Right hindlimb (tissue), 1 donor: ENCODE results near the gene PRORP.
"Not testable (repeated sequence)": the region's sequence is repeated elsewhere in the genome, so short reads cannot be mapped to it uniquely, and the experiment has no call there.

ENCODE experiments used
- DNase-seq: peaks from one replicate; pipeline ENCODE4 v3.0.0-alpha.2; 2018

The PRORP gene

GRCh38 chr14:35121887-35122695 lies at the start of gene PRORP, which contains the start of gene PPP2R3C:
Gene PRORP, plus strand, starts transcription at chr14:35122552. Its CDS starts 694 bp downstream, at chr14:35123246.
Gene PPP2R3C, minus strand, starts transcription at chr14:35121990. Its CDS starts 31 bp downstream, at chr14:35121959.
- DNase-seq: peak; percentile 93

DNA sequence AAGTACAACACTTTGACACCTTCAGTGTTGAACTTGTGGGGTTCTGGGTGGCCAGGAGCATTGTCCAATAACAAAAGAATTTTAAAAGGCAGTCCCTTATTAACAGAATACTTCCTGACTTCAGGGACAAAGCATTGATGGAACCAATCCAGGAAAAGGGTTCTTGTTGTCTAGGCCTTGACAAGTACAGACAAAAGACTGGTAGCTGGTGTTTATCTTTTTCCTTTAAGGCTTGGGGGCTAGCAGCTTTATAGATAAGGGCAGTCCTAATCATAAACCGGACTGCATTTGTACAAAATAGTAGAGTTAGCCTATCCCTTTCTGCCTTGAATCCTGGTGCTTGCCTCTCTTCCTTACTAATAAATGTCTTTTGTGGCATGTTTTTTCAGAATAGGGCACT lies 48.9 kb upstream of the PRORP start:
- DNase-seq: no peak

DNA sequence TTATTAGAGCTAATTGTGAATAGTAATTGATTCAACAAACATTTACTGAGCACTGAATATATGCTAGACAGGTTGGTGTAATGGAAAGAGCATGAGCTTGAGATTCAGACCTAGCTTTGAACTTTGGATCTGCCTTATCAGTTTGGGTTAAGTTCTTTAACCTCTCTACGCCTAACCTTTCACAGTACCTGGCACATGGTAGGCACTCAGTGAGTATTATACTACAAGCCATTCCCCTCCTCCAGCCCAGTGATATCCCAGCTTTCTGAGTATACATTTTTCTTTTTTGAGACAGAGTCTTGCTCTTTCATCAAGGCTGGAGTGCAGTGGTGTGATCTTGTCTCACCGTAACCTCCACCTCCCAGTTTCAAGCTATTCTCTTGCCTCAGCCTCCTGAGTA lies 44.3 kb upstream of the PRORP start:
- no peak for DNase-seq

GRCh38 chr14:35079742-35080141 lies 42.6 kb upstream of the PRORP start:
- DNase-seq: no peak

GRCh38 chr14:35083530-35084150 lies 38.7 kb upstream of the PRORP start:
- DNase-seq: no peak

- no peak for DNase-seq
Observed at GRCh38 chr14:35085441-35085840, 36.9 kb upstream of the PRORP start.

- DNase-seq: no peak
Observed at GRCh38 chr14:35088514-35088913, 33.8 kb upstream of the PRORP start.

GRCh38 chr14:35094645-35095044 lies 27.7 kb upstream of the PRORP start:
- DNase-seq: not testable (repeated sequence)

GRCh38 chr14:35107866-35108265 lies 14.5 kb upstream of the PRORP start:
- no peak for DNase-seq

- DNase-seq: no peak
Observed at GRCh38 chr14:35112641-35113040, 9.7 kb upstream of the PRORP start.

DNA sequence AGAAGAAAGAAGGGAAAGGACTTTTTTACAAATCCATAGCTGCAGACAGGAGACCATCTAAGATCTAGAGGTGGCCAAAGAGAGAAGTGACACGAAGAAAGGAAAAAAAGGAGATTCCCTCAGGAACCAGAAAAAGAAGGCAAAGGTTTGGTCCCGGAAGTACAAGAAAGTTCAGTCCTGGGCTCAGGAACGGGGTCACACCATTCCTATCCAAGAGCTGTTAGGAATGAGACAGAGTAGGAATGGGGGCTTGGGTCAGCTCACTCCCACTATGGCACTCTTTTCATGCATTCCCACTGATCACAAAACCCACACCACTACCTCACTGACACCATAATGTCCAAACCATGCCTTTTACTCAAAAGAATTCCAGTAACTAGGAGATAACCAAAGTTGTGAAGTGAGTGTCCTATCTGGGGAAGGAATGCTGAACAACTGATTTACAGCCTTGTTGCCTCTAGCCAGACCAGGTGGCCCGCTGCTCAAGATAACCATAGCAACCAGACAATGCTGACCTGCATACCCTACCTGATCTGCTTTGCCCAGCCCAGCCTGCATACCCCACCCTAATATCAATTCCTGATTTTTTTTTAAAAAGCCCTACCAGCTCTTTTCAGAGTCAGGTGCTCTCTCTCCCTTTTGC lies 8.9 kb upstream of the PRORP start:
- DNase-seq: no peak

GRCh38 chr14:35114036-35114435 lies 8.3 kb upstream of the PRORP start:
- DNase-seq: no peak

GRCh38 chr14:35116242-35116641 lies 6.1 kb upstream of the PRORP start:
- no peak for DNase-seq

GRCh38 chr14:35117112-35117511 lies 5.2 kb upstream of the PRORP start:
- no peak for DNase-seq

DNA sequence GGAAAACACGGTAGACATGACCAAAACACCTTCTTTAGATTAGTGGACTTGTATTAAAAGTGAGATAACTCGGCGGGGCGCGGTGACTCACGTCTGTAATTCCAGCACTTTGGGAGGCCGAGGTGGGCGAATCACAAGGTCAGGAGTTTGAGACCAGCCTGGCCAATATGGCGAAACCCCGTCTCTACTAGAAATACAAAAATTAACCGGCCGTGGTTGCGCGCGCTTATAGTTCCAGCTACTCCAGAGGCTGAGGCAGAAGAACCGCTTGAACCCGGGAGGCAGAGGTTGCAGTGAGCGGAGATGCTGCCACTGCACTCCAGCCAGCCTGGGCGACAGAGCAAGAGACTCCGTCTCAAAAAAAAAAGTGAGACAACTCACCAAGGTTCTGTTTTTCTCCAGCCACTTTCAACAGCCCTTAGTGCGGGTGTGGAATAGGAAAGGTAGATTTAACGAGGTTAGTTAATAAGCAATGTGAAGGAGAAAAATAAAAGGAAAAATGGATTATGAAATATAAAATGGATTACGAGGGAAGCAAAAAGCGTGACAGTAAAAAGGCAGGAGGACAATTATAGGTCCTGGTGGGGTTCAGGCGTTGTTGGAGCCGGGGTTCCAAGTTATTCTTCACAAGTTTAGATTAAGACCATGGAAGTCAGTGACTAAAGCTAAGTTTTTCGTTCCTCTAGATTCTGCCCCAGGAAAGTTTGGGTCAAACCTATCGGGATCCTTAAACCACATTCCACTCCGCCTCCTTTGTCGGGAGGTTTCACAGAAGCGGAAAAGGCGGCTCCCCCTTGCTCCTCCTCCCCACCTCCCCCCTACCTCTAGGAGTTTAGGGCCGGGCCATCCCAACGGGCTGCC lies 1.1 kb upstream of the PRORP start:
- peak; percentile 28 for DNase-seq

DNA sequence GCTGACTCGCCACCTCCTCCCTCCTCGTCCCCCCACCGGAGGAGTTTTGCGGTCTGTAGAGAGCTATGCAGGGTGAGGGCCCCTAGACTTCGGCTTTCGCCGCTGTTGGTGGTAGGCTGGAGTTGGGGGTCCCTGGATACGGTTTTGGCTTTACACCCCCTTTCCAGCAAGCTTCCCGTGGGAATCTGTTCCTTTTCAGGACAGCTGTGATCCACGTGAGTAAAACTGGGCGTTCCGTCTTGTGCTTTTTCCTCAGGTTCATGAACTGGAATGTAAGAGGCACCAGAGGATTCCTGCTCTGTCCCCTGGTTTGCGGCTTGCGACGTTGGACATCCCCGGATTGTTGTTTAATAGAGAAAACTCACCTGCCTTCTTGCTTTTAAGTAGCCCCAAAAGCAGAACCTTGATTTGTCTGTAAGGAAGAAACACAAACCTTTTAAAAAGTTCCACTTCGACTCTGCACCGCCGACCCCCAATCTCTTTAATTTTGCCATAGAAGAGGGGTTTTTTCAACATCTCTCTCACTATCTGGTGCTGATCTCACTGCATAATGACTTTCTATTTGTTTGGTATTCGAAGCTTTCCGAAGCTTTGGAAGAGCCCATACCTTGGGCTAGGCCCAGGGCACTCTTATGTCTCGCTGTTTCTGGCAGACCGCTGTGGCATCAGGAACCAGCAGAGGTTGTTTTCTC lies 490 bp downstream of the PRORP start:
- no peak for DNase-seq

- DNase-seq: no peak
Observed at GRCh38 chr14:35123388-35123703, 994 bp downstream of the PRORP start.

DNA sequence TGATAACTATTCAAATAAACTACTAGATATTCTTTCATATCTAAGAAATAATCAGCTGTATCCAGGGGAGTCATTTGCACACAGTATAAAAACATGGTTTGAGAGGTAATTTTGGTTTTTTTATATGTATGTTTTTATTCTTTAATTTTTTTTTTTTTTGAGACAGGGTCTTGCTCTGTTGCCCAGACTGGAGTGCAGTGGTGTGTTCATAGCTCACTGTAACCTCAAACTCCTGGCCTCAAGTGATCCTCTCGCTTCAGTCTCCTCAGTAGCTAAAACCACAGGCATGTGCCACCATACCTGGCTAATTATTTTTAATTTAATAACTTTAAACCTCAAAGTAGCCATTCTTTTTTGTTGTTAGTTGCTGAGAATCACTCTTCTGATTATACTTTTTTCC lies 1.8 kb downstream of the PRORP start:
- DNase-seq: no peak

DNA sequence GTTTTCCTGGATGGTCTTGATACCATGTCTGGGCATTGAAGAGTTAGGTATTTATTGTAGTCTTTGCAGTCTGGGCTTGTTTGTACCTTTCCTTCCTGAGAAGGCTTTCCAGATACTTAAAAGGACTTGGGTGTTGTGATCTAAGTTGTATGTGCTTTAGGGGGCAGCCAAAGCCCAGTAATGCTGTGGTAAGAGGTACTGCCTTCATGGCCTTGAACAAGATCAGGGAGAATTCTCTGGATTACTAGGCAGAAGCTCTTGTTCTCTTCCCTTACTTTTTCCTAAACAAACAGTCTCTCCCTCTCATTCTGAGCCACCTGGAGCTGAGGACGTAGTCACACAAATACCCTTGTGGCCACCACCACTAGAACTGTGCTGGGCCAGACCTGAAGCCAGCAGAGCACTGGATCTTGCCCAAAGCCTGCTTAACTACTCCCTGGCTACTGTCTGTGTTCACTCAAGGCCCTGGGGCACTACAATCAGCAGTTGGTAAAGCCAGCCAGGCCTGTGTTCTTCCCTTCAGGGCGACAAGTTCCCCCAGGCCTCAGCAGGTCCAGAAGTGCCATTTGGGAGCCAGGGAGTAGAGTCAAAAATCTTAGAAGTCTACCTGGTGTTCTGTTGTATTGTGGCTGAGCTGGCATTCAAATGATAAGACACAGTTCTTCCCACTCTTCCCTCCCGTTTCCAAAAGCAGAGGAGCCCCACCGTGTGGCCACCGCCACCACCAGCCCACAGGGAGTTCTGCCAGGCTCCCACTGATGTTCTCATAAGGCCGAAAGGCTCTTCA lies 11.4 kb downstream of the PRORP start:
- no peak for DNase-seq

- DNase-seq: no peak
Observed at GRCh38 chr14:35134329-35135123, 12.2 kb downstream of the PRORP start.

DNA sequence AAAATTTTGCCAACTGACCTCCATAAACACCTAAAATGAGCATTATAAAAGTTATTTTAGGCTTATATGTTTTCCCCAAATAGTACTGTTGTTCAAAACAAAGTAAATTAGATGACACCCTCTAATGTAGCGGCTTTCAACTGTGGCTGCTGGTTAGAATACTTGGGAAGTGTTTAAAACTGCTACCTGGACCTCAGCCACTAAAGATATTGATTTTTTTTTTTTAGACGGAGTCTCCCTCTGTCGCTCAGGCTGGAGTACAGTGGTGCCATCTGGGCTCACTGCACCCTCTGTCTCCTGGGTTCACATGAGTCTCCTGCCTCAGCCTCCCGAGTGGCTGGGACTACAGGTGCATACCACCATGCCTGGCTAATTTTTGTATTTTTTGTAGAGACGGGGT lies 16.2 kb downstream of the PRORP start:
- no peak for DNase-seq
